Stimulated activated CD8-positive, alpha-beta memory T cell treated with anti-CD3 and anti-CD28 coated beads, Interleukin-12 subunit alpha, Interleukin-12 subunit beta, amount 100 ng/mL, for 4 hours (primary cell): ENCODE measurements around the gene ZFP36L2.
"Not testable (repeated sequence)": the region's sequence is repeated elsewhere in the genome, so short reads cannot be mapped to it uniquely, and the experiment has no call there.

Source experiments
- DNase-seq: peaks from one replicate; pipeline ENCODE4 v3.0.0-alpha.2; 2020; ENCODE audit warnings: low read depth

Gene ZFP36L2

DNA sequence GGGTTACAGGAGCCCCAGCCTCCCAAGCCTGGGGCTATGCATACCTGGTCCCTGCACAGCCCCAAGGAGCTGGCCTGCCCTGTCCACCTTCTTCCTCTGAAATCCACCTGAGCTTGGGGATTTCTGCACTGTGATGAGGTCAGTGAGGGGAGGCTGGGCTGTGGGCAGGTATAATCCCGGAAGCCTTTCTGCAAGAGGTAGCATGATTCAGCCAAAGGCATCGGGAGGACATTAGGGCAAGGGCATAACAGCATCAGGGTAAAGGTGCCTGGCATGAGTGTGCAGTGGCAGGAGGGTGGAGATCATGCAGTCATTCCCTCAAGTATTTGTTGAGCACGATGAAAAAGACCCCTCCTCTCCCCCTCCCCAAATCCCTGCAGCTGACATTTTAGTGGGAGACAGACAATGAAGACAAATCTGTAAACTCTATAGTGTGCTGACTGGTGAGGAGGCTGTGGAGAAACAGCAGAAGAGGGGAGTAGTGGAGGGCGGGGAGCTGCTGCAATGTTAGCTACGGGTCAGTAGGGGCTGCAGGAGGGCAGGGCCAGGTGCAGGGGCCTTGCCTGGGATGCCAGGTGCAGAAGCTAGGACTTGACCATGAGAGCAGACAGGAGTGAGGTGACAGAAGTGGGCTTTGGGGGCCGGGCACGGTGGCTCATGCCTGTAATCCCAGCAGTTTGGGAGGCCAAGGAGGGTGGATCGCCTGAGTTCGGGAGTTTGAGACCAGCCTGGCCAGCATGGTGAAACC is 18.7 kb downstream of the ZFP36L2 start:
- DNase-seq: no peak

DNA sequence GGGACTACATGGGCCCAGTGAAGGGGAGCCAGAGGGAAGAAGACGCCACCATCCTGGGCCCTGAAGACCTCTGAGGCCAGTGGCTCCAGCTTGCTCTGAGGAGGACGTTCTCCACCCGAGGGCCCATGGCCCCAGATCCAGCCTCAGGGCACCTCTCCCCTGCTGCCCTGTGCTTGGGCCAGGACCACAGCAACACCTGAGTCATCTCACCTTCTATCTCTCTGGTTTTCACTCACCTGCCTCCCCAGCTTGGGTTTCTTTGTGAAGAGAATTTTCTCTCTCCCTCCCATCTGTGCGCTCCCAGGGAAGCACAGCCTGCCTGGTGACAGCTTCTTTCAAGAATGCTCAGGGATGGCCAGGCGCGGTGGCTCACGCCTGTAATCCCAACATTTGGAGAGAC is 19.8 kb downstream of the ZFP36L2 start:
- no peak for DNase-seq

DNA sequence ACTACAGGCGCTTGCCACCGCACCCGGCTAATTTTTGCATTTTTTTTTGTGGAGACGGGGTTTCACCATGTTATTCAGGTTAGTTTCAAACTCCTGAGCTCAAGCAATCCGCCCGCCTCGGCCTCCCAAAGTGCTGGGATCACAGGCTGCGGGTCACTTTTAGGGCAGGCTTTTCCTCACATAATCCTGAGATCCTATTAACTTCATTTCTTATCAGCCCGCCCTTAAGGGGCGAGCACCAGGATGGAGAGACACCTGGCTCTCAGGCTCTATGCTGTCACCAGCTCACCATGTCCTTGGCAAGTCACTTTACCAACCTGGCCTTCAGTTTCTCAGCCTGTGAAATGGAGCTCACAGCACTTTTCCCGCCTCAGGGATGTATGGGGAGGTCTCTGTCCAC is 23.0 kb downstream of the ZFP36L2 start:
- no peak for DNase-seq

DNA sequence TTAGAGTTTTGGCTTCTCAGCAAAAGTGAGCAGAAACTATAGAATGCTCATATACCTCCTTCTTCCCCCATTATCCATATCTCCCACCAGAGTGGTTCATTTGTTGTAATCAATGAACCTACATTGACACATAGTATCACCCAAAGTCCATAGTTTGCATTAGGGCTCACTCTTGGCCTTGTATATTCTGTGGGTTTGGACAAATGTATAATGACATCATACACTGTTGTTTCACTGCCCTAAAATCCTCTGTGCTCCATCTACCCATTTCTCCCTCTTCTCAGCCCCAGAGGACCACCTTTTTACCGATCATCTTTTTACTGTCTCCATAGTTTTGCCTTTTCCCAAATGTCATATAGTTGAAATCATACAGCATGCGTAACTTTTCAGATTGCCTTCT is 24.1 kb downstream of the ZFP36L2 start:
- DNase-seq: no peak

DNA sequence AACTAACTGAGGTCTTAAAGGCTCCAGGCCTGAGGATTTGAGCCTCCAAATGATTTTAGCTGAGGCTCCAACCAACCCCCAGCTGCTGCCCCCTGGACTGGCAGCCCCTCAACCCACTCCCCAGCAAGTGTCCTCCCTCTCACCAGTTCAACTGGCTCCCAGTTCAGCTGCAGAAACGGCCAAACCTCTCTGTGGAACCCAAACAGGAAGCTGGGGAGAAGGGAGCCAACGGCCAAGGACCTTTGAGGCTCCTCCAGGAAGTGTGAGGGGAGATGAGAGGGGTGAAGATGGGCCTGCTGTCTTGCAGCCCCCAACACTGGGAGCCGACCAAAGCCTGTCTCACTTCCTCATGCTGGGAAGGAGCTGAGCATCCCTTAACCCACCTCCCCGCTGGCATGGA is 24.9 kb downstream of the ZFP36L2 start:
- no peak for DNase-seq

DNA sequence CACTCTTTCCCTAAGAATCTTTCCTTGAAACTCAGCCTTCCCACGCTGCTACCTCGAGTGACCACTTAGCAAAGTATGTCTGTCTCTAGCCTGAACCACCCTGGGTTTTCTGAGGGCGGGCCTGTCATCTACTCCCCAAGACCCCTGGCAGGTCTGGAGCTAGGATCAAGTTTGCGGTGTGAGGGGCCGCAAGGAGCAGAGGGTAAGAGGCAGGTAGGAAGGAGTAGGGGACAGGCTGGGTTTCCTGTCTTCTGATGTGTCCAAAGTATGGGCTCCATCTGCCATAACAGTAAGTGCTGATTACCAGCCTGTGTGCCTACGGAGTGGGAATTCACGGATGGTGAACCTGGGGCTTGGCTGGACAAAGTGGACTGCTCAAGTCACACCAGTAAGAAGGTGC is 25.4 kb downstream of the ZFP36L2 start:
- no peak for DNase-seq

DNA sequence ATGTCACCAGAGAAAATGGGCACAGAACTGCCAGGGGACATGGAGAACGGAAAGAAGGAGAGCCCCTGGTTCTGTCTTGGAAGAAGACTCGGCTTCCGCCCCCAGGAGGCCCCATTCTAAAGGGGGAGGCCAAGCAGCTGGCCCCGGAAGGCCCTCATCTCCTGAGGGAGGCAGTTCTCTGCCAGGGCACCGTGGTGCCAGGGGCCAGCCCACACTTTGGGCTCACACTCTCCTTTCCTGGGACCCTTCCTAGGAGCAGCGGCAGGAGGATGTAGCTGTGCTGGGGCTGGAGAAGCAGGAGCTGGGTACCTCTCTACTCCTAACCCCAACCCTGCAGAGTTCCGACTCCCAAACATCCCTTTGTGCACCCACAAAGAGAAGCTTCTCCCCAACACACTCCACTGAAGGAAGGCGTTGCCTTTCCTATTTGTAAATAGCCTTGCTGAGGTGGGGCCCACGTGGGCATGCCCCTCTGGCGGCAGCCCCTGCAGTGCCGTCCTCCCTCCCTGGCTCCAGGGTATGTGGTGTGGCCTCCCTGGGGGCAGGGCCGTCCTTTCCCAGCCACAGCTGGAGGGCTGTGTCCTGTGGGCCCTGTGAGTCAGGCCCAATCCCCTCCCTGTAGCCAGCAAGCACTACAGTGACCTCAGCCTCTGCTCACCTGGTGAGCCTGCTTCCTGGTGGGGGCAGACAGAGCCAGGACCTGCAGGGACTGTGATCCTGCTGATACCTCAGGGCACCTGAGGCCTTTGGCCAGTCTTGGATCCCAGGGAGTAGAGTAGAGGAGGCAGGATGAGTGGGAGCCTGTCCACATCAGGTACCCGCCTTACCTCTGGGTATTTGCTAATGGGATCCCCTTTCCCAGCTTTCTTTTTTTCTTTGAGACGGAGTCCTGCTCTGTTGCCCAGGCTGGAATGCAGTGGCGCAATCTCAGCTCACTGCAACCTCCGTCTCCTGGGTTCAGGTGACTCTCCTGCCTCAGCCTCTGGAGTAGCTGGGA is 26.6 kb downstream of the ZFP36L2 start:
- DNase-seq: no peak

DNA sequence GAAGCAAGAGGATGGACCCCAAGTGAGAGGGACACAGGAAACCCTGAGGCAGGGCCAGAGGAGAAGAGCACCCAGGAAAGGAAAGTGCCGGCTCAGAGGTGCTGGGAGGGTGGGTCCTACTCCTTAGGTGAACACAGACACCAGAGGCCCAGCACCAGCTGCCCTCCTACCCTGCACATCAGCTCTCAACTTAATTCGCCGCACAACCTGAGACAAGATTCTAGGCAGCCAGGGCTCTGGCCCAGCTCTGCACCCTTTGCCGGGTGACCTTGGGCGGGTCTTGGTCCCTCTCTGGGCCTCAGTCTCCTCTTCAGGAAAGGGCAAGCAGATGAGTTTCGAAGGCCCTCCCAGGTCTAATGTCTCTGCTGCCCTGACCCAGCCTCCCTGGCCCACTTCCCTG is 28.1 kb downstream of the ZFP36L2 start:
- DNase-seq: no peak

DNA sequence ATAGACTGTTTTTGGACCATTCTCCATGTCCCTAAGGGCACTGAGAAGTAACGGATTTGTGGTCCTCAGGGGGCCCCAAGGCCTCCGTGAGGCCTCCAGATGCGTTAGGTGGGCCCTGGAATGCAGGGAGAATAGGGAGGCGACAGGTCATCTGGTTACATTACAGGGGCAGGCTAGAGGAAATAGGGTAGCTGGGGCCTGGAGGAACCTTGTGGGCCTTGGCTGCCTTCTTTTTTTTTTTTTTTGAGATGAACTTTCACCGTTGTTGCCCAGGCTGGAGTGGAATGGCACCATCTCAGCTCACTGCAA is 28.9 kb downstream of the ZFP36L2 start:
- DNase-seq: no peak

DNA sequence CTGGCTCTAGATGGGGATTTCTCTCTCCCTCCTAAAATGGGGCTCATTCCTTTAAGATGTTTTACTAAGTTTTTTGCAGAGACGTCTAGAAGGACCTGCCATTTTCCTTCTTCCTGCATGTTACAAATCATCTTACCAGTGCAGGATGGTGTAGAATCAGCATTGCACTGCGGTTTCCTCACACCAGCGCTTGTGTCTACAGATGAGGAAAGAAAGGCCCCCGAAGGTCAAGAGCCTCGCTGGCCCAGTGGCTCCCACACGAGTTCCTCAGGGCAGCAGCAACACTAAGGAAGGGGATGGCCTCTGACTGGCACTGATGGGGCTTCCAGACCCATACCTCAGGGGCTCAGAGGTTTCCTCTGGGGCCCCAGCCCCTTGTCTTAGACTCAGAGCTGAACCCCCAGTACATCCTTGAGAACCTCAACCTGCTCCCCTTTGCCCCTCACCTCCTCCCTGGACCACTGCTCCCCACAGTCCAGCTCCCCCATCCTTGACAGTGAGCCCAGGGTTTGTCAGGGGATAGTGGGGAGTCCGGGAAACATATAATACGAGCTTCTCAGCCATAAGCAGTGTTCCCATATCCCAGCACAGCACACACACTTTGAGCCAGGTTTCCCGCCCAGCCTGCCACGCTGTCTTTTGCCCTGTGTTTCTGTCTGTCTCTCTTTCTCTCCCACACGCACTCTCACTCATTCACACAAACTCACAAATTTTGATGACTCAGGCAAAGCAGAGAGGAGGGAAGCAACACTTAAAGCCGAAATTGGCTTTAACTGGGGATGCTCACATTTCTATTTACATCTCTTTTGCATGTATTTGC is 29.4 kb downstream of the ZFP36L2 start:
- no peak for DNase-seq

DNA sequence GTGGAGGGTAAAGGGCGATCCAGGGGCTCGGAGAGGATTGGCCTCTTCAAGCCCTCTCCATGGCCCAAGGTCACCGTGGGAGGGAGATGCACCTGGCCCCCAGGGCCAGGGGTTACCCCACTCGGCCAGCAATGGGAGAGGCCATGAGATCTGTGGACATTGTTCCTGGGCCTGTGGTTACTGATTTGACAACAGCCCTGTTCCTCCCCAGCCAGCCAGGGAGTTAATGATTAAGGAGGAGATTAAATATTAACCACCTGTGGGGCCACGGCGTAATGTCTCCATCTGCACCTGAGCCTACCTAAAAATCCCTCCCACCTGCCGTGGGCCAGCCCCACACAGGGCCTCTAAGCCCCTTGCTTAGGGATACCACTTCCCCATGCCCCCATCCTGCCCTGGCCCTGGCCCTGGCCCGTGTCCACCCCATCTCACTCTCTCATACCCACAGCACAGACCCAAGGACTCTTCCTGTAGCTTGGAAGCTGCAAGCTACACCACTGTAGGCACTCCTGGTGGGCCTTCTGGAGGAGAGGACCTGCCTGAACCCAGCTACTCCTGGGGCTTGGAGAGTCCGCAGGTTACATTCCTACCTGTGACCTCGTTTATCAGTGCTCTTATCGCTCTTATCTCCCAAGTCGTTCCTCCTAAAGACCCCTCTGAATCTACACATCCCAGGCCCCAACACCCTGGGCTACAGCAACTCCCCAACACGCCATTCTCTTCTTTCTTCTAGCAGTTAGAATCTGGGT is 32.1 kb downstream of the ZFP36L2 start:
- DNase-seq: no peak

DNA sequence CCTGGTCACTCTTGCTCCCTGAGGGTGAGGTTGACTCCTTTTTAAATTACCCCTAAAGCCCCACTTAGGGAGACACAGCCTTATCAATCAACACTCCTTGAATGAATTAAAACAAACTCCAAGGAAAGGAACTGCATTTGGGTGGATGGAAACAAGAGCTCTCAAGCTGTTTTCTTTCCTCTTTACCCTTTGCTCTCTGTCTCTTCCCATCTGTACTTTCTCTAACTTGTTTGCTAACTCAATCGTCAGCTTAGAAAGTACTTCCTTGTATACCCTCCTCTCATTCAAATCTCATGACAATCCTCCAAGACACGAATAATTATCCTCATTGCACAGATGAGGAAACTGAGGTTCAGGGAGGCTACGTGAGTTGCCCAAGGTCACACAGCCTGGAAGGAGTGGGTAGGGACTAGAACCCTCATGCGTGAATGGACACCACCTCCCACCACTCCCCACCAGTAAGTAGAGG is 32.7 kb downstream of the ZFP36L2 start:
- no peak for DNase-seq

DNA sequence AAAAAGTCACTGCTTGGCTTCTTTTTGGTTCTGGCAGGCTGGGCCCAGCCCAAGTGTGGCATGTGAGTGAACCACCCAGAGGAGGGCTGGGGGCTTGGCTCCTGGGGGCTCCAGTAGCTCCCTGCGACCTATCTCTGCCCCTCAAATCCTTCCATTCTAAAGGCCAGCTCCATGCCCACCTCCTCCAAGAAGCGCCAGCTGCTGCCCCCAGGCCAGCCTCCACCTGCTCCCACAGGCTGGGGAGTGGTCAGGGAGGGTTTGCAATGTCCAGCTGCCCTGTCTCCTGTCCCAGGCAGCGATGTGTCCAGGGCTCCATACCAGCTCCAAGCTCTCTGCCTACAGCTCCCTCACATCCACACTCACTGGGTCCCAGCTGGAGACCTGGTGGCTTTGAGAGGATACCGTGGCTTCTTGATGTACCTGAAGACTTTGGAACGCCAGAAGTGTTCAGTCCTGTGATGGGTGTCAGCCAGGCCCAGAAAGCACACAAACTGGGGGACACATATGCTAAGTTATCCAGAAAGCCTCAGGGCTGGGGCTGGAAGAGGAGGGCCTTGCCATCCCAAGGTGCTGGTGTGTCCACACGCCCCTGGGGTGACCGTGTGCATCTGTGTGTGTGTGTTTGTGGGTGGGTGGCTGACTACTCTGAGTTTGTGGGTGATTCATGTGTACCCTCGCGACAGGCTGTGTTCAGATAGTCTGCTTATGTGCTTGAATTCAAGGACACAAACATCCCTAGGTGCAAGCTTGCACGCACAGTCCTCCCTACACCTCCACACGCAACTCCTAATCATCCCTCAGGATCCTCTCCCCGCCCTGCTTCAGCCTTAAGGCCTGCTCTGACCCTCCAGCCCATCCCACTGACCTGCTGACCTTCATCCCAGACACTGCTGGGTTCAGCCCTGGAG is 33.4 kb downstream of the ZFP36L2 start:
- DNase-seq: no peak

DNA sequence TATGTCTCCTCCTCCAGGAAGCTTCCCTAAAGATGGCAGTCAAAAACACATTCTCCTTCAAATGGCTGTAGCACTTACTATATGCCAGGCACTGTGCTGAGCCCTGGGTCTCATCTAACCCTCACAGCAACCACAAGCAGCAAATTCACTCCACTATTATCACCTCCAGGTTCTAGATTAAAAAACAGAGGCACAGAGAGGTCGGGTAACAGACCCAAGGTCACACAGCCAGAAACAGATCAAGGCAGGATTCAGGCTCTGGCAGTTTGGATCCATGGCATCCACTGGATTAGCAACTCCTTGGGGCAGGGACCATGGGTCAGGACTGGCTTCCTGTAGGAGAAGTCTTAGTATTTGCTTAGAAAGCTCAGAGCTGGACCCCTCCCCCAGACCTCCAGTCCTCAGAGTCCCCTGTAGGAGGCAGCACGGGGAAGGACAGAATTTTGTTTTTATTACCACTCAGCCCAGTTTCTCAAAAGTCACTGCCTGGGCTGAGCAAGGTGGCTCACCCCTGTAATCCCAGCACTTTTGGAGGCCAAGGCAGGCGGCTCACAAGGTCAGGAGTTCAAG is 34.4 kb downstream of the ZFP36L2 start:
- no peak for DNase-seq

DNA sequence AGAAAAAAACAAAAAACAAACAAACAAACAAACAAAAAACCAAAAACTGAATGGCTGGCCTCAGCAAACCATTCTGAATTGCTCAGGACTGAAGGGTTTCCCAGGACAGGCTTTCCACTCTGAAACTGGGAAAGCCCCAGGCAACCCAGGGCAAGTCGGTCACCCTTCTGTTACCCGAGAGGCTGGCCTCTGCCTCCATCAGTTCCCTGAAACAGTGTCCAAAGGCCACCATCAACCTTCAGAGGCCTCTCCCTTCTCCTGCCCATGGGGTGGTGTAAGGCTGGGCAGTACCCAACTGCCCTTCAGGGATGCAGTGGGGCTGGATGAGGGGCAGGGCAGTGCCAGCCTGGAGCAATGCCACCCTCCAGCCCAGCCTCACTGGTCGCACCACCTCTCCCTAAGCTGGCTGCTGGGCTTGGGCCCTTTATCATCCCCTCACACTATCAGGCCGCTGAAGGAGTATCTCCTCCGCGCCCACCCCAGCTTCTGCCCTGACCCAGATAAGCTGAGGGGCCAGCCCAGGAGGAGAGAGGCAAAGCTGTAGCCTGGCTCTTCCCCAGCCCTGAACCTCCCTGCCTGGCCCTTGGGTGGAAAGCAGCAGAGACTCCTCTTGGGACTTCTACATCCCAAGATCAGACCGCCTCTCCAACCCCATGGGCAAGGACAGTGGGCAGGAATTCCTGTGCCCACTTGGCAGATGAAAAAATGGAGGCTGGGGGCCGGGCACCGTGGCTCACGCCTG is 35.9 kb downstream of the ZFP36L2 start:
- DNase-seq: no peak

DNA sequence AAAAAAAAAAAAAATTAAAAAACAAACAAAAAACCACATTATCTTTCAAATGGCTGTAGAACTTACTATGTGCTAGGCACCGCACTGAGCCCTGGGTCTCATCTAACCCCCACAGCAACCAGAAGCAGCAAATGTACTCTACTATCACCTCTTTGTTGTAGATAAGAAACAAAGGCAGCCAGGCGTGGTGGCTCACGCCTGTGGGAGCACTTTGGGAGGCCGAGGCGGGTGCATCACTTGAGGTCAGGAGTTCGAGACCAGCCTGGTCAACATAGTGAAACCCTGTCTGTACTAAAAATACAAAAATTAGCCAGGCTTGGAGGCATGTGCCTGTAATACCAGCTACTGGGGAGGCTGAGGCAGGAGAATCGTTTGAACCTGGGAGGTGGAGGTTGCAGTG is 36.5 kb downstream of the ZFP36L2 start:
- DNase-seq: not testable (repeated sequence)

DNA sequence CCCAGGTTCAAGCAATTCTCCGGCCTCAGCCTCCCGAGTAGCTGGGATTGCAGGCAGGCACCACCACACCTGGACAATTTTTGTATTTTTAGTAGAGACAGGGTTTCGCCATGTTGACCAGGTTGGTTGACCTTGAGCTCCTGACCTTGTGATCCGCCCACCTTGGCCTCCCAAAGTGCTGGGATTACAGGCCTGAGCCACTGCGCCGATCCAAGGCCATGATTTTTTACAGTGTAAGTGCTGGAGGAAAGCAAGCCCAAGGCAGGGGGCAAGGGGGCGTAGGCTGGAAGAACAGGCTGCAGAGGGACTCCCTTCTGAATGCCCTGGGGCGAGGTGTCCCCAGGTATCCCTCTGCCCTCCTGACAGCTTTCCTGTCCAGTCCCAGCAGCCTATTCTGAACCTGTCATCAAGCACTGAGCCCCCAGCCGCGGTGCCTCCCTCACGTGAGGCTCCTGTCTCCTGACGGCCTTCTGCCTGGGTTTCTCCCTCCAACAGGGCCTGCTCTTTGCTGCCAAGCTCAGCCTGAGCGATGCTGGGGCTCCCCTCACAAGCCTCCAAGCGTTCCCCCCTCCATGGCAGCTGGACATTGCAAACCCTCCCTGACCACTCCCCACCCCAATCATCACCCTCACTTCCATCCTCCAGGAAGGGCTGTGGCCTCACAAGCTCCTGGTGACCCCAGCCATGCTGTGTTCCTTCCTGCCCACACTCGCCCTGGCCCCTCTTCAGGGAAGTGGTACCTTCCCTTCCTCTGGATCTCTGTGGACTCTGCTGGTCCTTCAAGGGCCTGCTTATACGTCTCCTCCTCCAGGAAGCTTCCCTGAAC is 37.6 kb downstream of the ZFP36L2 start:
- DNase-seq: no peak

DNA sequence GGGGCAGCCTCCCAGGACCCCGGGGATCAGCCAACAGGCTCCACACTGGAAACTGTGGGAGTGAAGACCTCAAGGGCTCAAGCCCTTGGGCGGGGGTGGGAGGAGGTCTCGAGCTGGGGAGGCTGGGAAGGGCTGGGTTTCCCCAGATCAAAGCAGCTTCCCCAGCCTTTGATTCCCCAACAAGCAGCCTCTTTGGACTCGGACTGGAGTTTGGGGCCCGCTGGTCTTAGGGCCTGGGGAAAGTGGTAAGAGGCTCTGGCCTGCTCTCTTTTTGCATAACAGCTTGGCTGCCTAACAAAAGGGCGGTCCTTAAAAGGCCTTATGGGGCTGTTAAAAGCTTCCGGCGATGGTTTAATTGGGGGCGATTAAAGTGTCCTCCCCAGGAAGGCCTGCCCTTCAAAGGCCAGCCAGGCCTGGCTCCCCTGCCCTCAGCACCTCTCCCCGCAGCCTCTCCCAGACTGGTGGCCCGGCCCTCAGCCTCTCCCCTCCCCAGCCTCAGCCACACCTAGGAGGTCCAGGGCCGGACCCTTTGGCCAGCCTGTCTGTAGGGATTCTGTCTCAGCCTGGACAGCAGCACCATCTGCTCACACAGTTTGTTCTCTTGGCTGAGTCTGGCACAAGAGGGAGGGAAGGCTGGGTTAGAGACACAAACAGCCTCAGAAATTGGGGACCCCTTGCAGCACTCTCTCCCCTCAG is 39.6 kb downstream of the ZFP36L2 start:
- DNase-seq: no peak
